Left ventricle myocardium inferior (tissue), 1 donor: Measurements from ENCODE around the gene RBM39. TPM values are rescaled to one million over a fixed set of nuclear protein-coding genes. Genes with fewer than 3 reads are reported as not detected.

ENCODE experiments used
- DNase-seq: peaks from one replicate; pipeline ENCODE4 v3.0.0-alpha.2; 2020
- H3K27ac ChIP-seq: fragments of 200-600 bp; replicated peaks from 2 replicates; pipeline ENCODE4 v1.8.0; 2021
- H3K27me3 ChIP-seq: fragments of 200-600 bp; 2 replicates; pipeline ENCODE4 v1.8.0; 2021; ENCODE audit warnings: low read depth
- H3K36me3 ChIP-seq: fragments of 200-600 bp; 2 replicates; pipeline ENCODE4 v1.8.0; 2021
- H3K4me1 ChIP-seq: fragments of 200-600 bp; 2 replicates; pipeline ENCODE4 v1.8.0; 2021
- H3K4me3 ChIP-seq: fragments of 200-600 bp; 2 replicates; pipeline ENCODE4 v1.8.0; 2021; ENCODE audit warnings: mild to moderate bottlenecking, moderate library complexity
- H3K9me3 ChIP-seq: fragments of 200-600 bp; replicated peaks from 2 replicates; pipeline ENCODE4 v1.8.0; 2021
- CTCF ChIP-seq: fragments of 200-600 bp; IDR thresholded peaks from 2 replicates; pipeline ENCODE4 v1.8.0; 2021; ENCODE audit warnings: antibody characterized with exemption, mild to moderate bottlenecking, borderline replicate concordance
- intact Hi-C: fragments of 100-400 bp; cut with micrococcal nuclease; formaldehyde crosslinking; loops from one replicate; pipeline ENCODE4 v1.11.0; 2022
- total RNA-seq: library from RNA; stranded (reverse); fragmentation: NEBNext Ultra II Directional; extraction: Animal tissue kit (Norgen Biotek cat#: 25700); gene quantifications from one replicate; pipeline ENCODE4 v1.2.1, GENCODE V29; 2021
- donor health status: DM: no; HTN: yes; CAD: no; lungs with severe emphysema.

RBM39 gene
- total RNA-seq, 1 donor from 2014 or later = 128 TPM

- Histone ChIP-seq H3K27me3 (no peaks in the 10 kb centered on the region), H3K36me3 (peaks cover 100% of the 10 kb centered on the region), H3K4me3 (peak overlapping the region; percentile 31), H3K4me1 (peaks cover 100% of the 10 kb centered on the region), H3K9me3 (no peaks in the 10 kb centered on the region), H3K27ac (no peak overlapping the region)
- no peak for DNase-seq
- intact Hi-C loops = loop anchor here (10.0 kb wide), 1 partner anchor 150 kb away; no protein-coding TSS in a partner anchor
- TF ChIP-seq CTCF = no peak
These were observed 7.0 kb downstream of the RBM39 start for GRCh38 chr20:35734777-35735649.

DNA sequence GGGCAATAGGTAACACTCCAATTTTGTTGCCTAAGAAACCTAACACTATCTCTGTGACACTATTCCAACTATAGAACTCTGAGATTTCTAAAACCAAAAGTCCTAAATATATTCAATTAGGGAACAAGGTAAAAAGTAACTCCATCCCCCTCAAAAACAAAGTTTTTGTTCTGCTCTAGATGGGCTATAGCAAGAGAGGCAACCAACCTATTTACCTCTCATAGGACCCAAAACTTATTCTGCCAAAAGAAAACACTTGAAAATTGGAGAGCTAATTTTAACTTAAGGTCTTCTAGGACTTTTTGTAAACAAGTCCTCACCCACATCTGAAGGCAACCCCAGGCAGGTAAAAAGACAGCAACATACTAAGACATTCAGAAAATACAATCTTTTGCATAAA, 7.7 kb downstream of the RBM39 start:
- DNase-seq = no peak
- H3K9me3 ChIP-seq = no peaks in the 10 kb centered on the region
- peaks cover 100% of the 10 kb centered on the region for H3K36me3 ChIP-seq
- no peak overlapping the region for H3K27ac ChIP-seq
- no peaks in the 10 kb centered on the region for H3K27me3 ChIP-seq
- H3K4me1 ChIP-seq = peaks cover 100% of the 10 kb centered on the region
- TF ChIP-seq CTCF = no peak
- intact Hi-C loops = loop anchor here (10.0 kb wide), 1 partner anchor 150 kb away; no protein-coding TSS in a partner anchor
- H3K4me3 ChIP-seq = peak overlapping the region; percentile 31

GRCh38 chr20:35732644-35732982, 9.4 kb downstream of the RBM39 start:
- no peaks in the 10 kb centered on the region for H3K9me3 ChIP-seq
- peaks cover 100% of the 10 kb centered on the region for H3K36me3 ChIP-seq
- peaks cover 94% of the 10 kb centered on the region for H3K4me1 ChIP-seq
- peak overlapping the region; percentile 8 for H3K4me3 ChIP-seq
- no peaks in the 10 kb centered on the region for H3K27me3 ChIP-seq
- TF ChIP-seq CTCF = no peak
- no peak overlapping the region for H3K27ac ChIP-seq
- DNase-seq = no peak
- intact Hi-C loops = loop anchor here (10.0 kb wide), 1 partner anchor 152 kb away; no protein-coding TSS in a partner anchor

GRCh38 chr20:35731862-35732643, 10.0 kb downstream of the RBM39 start:
- intact Hi-C loops = loop anchor here (10.0 kb wide), 1 partner anchor 153 kb away; no protein-coding TSS in a partner anchor
- peak overlapping the region; percentile 8 for H3K4me3 ChIP-seq
- H3K27ac ChIP-seq = no peak overlapping the region
- no peaks in the 10 kb centered on the region for H3K9me3 ChIP-seq
- no peak for DNase-seq
- TF ChIP-seq CTCF = no peak
- H3K36me3 ChIP-seq = peaks cover 100% of the 10 kb centered on the region
- H3K27me3 ChIP-seq = no peaks in the 10 kb centered on the region
- H3K4me1 ChIP-seq = peaks cover 88% of the 10 kb centered on the region

- Histone ChIP-seq H3K36me3 (peaks cover 100% of the 10 kb centered on the region), H3K27ac (no peak overlapping the region), H3K27me3 (no peaks in the 10 kb centered on the region), H3K4me3 (no peak overlapping the region), H3K4me1 (peaks cover 82% of the 10 kb centered on the region), H3K9me3 (no peaks in the 10 kb centered on the region)
- DNase-seq = no peak
- intact Hi-C loops = loop anchor here (10.0 kb wide), 1 partner anchor 153 kb away; no protein-coding TSS in a partner anchor
- no peak for TF ChIP-seq CTCF
These were observed 10.6 kb downstream of the RBM39 start for GRCh38 chr20:35731469-35731788.
